ENCODE data around the gene NOXA1. TPM values are rescaled to one million over a fixed set of nuclear protein-coding genes. Genes with fewer than 3 reads are reported as not detected.
A peak's percentile ranks its signal among the peaks of the same experiment; 100 is the strongest.

NOXA1 gene
- total and polyA plus RNA-seq, 7 experiments from 2014 or later: 0.73 to 11.1 (median 5.1) TPM

DNA sequence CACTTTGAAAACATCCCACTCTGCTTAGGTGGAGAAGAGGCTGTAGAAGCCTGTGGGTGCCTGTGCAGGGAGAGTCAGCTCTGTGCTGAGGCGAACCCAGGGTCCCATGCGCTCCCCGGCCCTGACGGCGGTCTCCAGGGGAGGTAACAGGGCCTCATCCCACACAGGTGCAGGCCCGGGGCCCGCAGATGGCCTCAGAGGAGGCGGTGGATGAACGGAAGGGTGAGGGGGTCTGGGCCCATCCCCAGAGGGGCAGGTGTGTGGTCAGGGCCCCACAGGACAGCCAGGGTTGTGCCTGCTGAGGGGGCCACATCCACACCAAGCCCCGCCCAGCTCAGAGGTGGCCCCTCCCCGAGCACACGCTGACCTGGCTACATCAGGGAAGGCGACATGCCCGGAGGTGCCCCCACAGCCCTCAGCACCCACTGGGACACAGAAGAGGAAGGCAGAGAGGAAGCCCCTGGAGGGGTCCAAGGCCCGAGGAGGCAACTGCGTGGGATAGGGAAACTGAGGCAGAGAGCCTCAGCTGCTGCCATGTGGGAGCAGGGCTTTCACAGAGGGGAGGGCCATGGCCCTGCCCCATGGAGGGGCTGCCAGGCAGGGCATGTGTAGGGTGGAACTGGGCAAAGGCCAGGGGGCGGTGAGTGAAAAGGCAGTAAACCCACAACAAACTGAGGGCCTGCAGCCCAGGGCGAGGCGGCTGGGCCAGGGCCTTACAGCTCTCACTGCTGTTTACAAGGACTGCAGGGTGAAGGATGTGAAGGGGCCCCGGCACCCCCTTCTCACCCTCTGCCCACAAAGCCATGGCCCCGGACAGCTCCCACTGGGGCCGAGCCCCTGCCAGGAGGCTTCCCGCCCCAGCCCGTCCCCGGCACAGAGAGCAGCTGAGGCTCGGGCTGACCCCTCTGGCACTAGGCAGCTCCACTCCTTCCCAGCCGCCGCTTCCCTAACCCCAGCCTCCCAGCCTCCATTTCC lies 29.7 kb upstream of the NOXA1 start:
- Mint-ChIP-seq H3K9me3 (peaks cover 0 to 4% (median 0%) of the 10 kb centered on the region in 11 donors), H3K27me3 (no peaks in the 10 kb centered on the region), H3K27ac (no peak overlapping the region), H3K36me3 (peaks cover 0 to 14% (median 7%) of the 10 kb centered on the region in 5 donors), H3K4me3 (no peak overlapping the region), H3K4me1 (peaks cover 0 to 8% (median 4%) of the 10 kb centered on the region in 7 donors)
- CTCF ChIA-PET: no interaction called here
- no peak for DNase-seq
- intact Hi-C loops (cut with micrococcal nuclease): no loop called here
- ATAC-seq: no peak
- H3K27ac ChIP-seq (ENCODE audit: low read depth, low read length): no peak overlapping the region
- no peaks in the 10 kb centered on the region for H3K4me1 ChIP-seq (ENCODE audit: control insufficient read depth in 2 of 2, insufficient read depth in 2 of 2, low read length in 2 of 2)
- no peaks in the 10 kb centered on the region for H3K9me3 ChIP-seq (ENCODE audit: control insufficient read depth in 2 of 3, low read length in 3 of 3)
- no peaks in the 10 kb centered on the region for H3K36me3 ChIP-seq (ENCODE audit: control insufficient read depth in 2 of 3, insufficient read depth in 3 of 3, low read length in 3 of 3)
- H3K4me3 ChIP-seq (ENCODE audit: low read length): no peak overlapping the region
- H3K27me3 ChIP-seq (ENCODE audit: control insufficient read depth in 2 of 2, insufficient read depth in 2 of 2, low read length in 2 of 2): no peaks in the 10 kb centered on the region
- POLR2A ChIA-PET: no interaction called here

DNA sequence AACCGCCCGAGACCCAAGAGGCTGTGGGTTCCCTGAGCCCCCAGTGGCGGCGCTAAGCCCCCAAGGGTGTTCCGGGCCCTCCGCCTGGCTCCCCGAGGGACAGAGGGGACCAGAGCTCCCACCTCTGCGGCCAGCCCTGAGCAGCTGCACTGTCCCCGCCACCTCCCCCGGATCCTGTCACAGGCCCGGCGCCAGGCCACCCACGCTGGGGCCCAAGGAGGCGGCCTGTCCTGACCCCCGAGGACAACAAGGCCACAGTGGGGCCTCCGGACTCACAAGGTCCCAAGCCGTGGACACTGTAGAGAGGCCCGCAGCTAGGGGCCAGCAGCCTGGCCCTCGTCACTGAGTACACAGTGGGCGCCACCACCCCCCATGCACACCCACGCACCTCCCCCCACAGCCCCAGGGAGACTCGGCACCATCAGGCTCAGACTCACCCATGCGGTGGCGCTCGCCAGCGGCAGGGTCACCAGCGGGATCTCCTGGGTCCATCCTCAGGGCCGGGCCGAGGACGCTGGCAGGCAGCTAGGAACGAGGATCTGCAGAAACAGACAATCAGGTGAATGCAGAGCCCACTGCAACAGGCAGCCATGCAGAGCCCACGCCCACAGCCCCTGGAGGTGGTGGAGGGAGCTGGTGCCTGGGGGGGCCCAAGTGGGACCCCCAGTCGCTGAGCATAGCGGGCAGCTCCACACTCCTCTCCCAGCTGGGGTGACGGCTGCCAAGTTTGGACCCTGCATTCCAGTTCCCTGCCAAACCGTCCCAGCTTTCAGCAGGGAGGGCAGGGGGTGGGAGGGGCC lies 28.1 kb upstream of the NOXA1 start:
- H3K36me3 ChIP-seq (ENCODE audit: control insufficient read depth in 2 of 3, insufficient read depth in 3 of 3, low read length in 3 of 3): no peaks in the 10 kb centered on the region
- H3K27me3 ChIP-seq (ENCODE audit: control insufficient read depth in 2 of 2, insufficient read depth in 2 of 2, low read length in 2 of 2): no peaks in the 10 kb centered on the region
- H3K27ac ChIP-seq (ENCODE audit: low read depth, low read length): no peak overlapping the region
- Mint-ChIP-seq H3K36me3 (peaks cover 0 to 22% (median 8%) of the 10 kb centered on the region in 5 donors), H3K4me3 (no peak overlapping the region), H3K27ac (no peak overlapping the region), H3K9me3 (peaks cover 0 to 6% (median 0%) of the 10 kb centered on the region in 11 donors), H3K4me1 (peaks cover 3 to 11% (median 6%) of the 10 kb centered on the region in 7 donors), H3K27me3 (no peaks in the 10 kb centered on the region)
- ChIA-PET CTCF (no interaction called here), POLR2A (no interaction called here)
- ATAC-seq (no peak), DNase-seq (no peak)
- no peak overlapping the region for H3K4me3 ChIP-seq (ENCODE audit: low read length)
- no peaks in the 10 kb centered on the region for H3K4me1 ChIP-seq (ENCODE audit: control insufficient read depth in 2 of 2, insufficient read depth in 2 of 2, low read length in 2 of 2)
- intact Hi-C loops (cut with micrococcal nuclease): no loop called here
- no peaks in the 10 kb centered on the region for H3K9me3 ChIP-seq (ENCODE audit: control insufficient read depth in 2 of 3, low read length in 3 of 3)

DNA sequence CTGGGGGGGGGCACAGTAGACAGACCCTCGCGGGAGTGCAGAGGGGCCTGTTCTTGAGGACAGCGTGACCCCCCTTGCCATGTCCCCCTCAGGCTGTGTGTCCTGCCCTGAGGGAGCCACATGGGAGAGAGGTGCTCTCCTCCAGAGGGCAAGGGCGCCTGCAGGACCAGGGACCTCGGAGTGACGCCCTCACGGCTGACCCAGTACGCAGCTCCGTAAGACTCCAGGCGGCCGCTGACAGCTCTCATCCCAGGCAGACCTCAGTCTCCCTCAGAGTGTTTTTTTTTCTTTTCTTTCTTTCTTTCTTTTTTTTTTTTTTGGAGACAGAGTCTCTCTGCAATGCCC lies 27.6 kb upstream of the NOXA1 start:
- ATAC-seq (no peak), DNase-seq (no peak)
- Histone ChIP-seq H3K36me3 (ENCODE audit: control insufficient read depth in 2 of 3, insufficient read depth in 3 of 3, low read length in 3 of 3) (no peaks in the 10 kb centered on the region), H3K27me3 (ENCODE audit: control insufficient read depth in 2 of 2, insufficient read depth in 2 of 2, low read length in 2 of 2) (no peaks in the 10 kb centered on the region), H3K4me3 (ENCODE audit: low read length) (no peak overlapping the region), H3K27ac (ENCODE audit: low read depth, low read length) (no peak overlapping the region), H3K9me3 (ENCODE audit: control insufficient read depth in 2 of 3, low read length in 3 of 3) (no peaks in the 10 kb centered on the region), H3K4me1 (ENCODE audit: control insufficient read depth in 2 of 2, insufficient read depth in 2 of 2, low read length in 2 of 2) (no peaks in the 10 kb centered on the region)
- Mint-ChIP-seq H3K27me3 (no peaks in the 10 kb centered on the region), H3K36me3 (peaks cover 0 to 25% (median 4%) of the 10 kb centered on the region in 5 donors), H3K4me1 (peaks cover 0 to 8% (median 4%) of the 10 kb centered on the region in 7 donors), H3K9me3 (peaks cover 0 to 6% (median 0%) of the 10 kb centered on the region in 11 donors), H3K4me3 (no peak overlapping the region), H3K27ac (no peak overlapping the region)
- POLR2A ChIA-PET: no interaction called here
- CTCF ChIA-PET: no interaction called here
- intact Hi-C loops (cut with micrococcal nuclease): no loop called here

DNA sequence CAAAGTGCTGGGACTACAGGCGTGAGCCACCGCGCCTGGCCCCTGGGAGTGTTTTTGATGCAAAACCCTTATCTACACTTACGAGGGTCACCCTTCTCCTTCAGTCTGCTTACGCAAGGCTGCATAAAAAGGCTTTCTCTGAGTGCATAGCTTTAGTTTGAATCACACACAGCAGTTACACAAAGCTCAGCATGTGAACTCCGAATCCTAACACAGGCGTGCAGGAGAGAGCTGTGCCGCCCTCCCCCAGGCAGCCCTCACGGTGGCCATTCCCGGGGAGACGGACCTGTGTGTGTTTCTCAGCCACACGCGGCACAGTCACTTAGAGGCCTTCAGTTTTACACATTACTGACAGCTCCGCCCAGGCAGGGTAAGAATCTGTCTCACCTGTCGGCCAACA lies 27.0 kb upstream of the NOXA1 start:
- intact Hi-C loops (cut with micrococcal nuclease): no loop called here
- H3K4me1 ChIP-seq (ENCODE audit: control insufficient read depth in 2 of 2, insufficient read depth in 2 of 2, low read length in 2 of 2): no peaks in the 10 kb centered on the region
- ATAC-seq (no peak), DNase-seq (no peak)
- H3K27me3 ChIP-seq (ENCODE audit: control insufficient read depth in 2 of 2, insufficient read depth in 2 of 2, low read length in 2 of 2): no peaks in the 10 kb centered on the region
- ChIA-PET CTCF (interaction anchor here (0.8 kb wide), 1 partner anchor 50 kb away, joined by 3 read pairs; no protein-coding TSS in a partner anchor), POLR2A (no interaction called here)
- peaks cover 0 to 8% (median 4%) of the 10 kb centered on the region in 7 donors for H3K4me1 Mint-ChIP-seq
- no peaks in the 10 kb centered on the region for H3K9me3 ChIP-seq (ENCODE audit: control insufficient read depth in 2 of 3, low read length in 3 of 3)
- no peaks in the 10 kb centered on the region for H3K27me3 Mint-ChIP-seq
- no peak overlapping the region for H3K27ac ChIP-seq (ENCODE audit: low read depth, low read length)
- peaks cover 0 to 6% (median 0%) of the 10 kb centered on the region in 11 donors for H3K9me3 Mint-ChIP-seq
- H3K4me3 ChIP-seq (ENCODE audit: low read length): no peak overlapping the region
- no peak overlapping the region for H3K27ac Mint-ChIP-seq
- H3K4me3 Mint-ChIP-seq: no peak overlapping the region
- H3K36me3 Mint-ChIP-seq: peaks cover 0 to 25% (median 4%) of the 10 kb centered on the region in 5 donors
- H3K36me3 ChIP-seq (ENCODE audit: control insufficient read depth in 2 of 3, insufficient read depth in 3 of 3, low read length in 3 of 3): no peaks in the 10 kb centered on the region

DNA sequence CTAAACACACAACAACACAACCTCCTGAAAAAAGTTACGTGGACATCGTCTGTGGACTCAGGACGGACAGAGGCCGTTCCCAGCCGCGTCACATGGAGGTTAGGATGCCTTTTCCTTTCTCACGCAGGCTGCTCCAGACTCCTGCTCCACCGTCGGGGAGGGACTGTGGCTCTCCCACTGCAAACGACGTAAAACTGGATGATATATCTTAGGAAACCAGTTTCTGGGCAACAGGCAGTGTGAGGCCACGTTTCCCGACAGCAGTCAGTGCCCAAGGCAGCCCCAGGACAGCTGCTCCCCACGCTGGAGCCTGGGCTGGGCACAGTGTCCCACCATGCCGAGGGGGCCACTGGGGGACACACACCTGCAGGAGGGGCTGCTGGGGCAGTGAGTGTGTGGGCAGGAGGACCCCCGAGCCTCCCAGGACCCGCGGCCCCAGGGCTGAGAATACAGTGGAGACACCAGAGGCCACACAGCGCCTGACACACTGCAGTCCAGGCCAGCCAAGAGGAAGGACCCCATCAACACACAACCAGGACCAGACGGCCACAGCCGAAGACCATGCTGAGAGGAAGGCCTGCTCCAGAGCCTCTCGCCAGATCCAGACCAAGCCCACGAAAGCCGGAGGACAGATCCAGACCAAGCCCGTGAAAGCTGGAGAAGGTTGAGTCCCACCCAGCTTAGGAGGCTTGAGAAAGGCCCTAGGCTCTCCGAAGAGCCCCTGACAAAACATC lies 26.4 kb upstream of the NOXA1 start:
- Histone ChIP-seq H3K9me3 (ENCODE audit: control insufficient read depth in 2 of 3, low read length in 3 of 3) (no peaks in the 10 kb centered on the region), H3K4me3 (ENCODE audit: low read length) (no peak overlapping the region), H3K4me1 (ENCODE audit: control insufficient read depth in 2 of 2, insufficient read depth in 2 of 2, low read length in 2 of 2) (no peaks in the 10 kb centered on the region), H3K36me3 (ENCODE audit: control insufficient read depth in 2 of 3, insufficient read depth in 3 of 3, low read length in 3 of 3) (no peaks in the 10 kb centered on the region), H3K27ac (ENCODE audit: low read depth, low read length) (no peak overlapping the region), H3K27me3 (ENCODE audit: control insufficient read depth in 2 of 2, insufficient read depth in 2 of 2, low read length in 2 of 2) (no peaks in the 10 kb centered on the region)
- H3K4me1 Mint-ChIP-seq: peaks cover 0 to 8% (median 4%) of the 10 kb centered on the region in 7 donors
- POLR2A ChIA-PET: no interaction called here
- peaks cover 0 to 6% (median 0%) of the 10 kb centered on the region in 11 donors for H3K9me3 Mint-ChIP-seq
- DNase-seq: no peak
- no peak overlapping the region for H3K4me3 Mint-ChIP-seq
- no peak for ATAC-seq
- intact Hi-C loops (cut with micrococcal nuclease): no loop called here
- H3K27ac Mint-ChIP-seq: no peak overlapping the region
- H3K27me3 Mint-ChIP-seq: no peaks in the 10 kb centered on the region
- H3K36me3 Mint-ChIP-seq: peaks cover 0 to 25% (median 4%) of the 10 kb centered on the region in 5 donors
- CTCF ChIA-PET: interaction anchor here (0.8 kb wide), 1 partner anchor 49 kb away, joined by 3 read pairs; no protein-coding TSS in a partner anchor

DNA sequence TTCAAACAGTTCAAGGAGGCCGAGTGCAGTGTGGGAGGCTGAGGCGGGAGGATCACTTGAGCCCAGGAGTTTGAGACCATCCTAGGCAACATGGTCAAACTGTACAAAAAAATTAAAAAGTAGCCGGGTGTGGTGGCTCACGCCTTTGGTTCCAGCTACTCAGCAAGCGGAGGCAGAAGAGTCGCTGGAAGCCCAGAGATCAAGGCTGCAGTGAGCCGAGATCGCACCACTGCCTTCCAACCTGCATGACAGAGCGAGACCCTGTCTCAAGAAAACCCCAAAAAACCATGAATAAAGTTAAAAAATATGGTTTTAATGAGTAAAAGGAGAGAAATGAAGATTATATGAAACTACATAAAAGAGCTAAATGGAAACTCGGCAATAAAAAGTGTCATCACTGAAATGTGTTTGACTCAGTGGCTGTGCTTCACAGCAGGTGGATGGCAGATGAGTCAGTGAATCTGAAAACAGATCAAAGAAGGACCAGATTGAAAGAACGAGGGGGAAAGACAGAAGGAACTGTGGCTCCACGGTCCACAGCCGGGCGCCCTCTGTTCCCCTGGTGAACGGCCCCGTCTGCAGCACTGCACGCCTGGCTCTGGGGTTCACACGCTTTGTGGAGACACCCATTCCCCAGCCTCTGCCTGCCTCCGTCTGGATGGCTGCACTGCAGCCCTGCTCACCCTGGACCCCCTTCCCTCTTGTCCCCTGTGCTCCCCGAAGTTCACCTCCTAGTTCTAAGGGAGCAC lies 25.3 kb upstream of the NOXA1 start:
- Mint-ChIP-seq H3K4me3 (no peak overlapping the region), H3K27me3 (no peaks in the 10 kb centered on the region), H3K27ac (peak overlapping the region in 1 of 9 donors; percentile 22), H3K36me3 (peaks cover 0 to 35% (median 12%) of the 10 kb centered on the region in 5 donors), H3K4me1 (peaks cover 3 to 11% (median 5%) of the 10 kb centered on the region in 7 donors), H3K9me3 (peaks cover 0 to 6% (median 0%) of the 10 kb centered on the region in 11 donors)
- Histone ChIP-seq H3K4me3 (ENCODE audit: low read length) (no peak overlapping the region), H3K27ac (ENCODE audit: low read depth, low read length) (no peak overlapping the region), H3K9me3 (ENCODE audit: control insufficient read depth in 2 of 3, low read length in 3 of 3) (no peaks in the 10 kb centered on the region), H3K36me3 (ENCODE audit: control insufficient read depth in 2 of 3, insufficient read depth in 3 of 3, low read length in 3 of 3) (no peaks in the 10 kb centered on the region), H3K4me1 (ENCODE audit: control insufficient read depth in 2 of 2, insufficient read depth in 2 of 2, low read length in 2 of 2) (no peaks in the 10 kb centered on the region), H3K27me3 (ENCODE audit: control insufficient read depth in 2 of 2, insufficient read depth in 2 of 2, low read length in 2 of 2) (no peaks in the 10 kb centered on the region)
- DNase-seq (no peak), ATAC-seq (no peak)
- ChIA-PET CTCF (no interaction called here), POLR2A (no interaction called here)
- intact Hi-C loops (cut with micrococcal nuclease): no loop called here

Data from naive thymus-derived CD4-positive, alpha-beta T cell (primary cell).